ENCODE measurements around the gene CAPZB.

Gene CAPZB

DNA sequence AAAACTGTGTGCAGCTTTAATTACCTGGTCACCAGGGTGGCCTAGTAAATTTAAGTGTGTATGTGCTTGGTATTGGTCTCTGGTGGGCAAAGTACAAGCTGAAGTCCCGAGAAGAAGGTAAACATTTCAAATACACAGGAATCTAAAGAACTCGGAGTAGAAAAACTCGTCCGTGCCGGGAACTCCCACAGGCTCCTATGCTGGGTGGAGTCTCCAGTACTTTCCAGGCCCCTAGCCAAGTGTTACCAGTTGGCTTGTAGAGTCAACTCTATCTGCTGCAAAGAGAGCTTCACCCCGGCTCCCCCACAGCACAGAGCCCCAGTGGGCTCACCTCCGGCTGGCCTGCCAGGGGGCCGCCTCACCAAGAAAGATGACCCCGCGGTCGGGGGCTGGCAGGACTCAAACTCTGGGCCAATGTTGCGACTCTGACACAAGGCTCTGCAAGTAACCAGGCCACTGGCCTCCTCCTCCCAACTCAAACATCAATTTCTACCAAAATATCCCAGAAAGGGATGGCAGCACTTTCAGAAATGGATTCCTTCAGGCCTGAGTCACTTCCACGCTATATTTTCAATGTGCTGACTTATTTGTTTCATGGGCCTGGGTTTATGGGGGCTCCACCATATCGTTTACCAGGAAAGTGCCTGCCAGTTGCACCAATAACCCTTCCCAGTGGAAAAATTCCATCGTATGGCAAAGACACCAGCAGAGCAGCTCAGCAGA lies 99.3 kb downstream of the CAPZB start:
- Histone ChIP-seq H3K79me2 (ENCODE audit: insufficient read depth, low read length) (peaks cover 55% of the 10 kb centered on the region), H3K36me3 (ENCODE audit: insufficient read depth, low read length) (peaks cover 47% of the 10 kb centered on the region; the same call in 1 of the 2 replicates), H3F3A (ENCODE audit: low read depth) (peaks cover 6% of the 10 kb centered on the region; the same call in 1 of the 2 replicates), H2AFZ (ENCODE audit: low read length) (no peak overlapping the region), H3K9ac (ENCODE audit: low read depth, low read length, poor library complexity, severe bottlenecking) (no peak overlapping the region), H3K4me3 (ENCODE audit: low read length, poor library complexity, severe bottlenecking) (no peak overlapping the region), H3K27me3 (ENCODE audit: insufficient read depth, low read length, poor library complexity, severe bottlenecking) (no peaks in the 10 kb centered on the region), H3K4me2 (ENCODE audit: low read depth, low read length, poor library complexity, severe bottlenecking) (no peak overlapping the region), H3K4me1 (ENCODE audit: insufficient read depth, low read length, poor library complexity, severe bottlenecking) (peaks cover 30% of the 10 kb centered on the region), H3K9me2 (replicated peaks; ENCODE audit: low read depth, low read length) (no peaks in the 10 kb centered on the region), H4K20me1 (ENCODE audit: insufficient read depth, low read length, poor library complexity, severe bottlenecking) (peaks cover 60% of the 10 kb centered on the region), H3K9me3 (ENCODE audit: insufficient read depth, low read depth, low read length) (no peaks in the 10 kb centered on the region)
- TF ChIP-seq EZH2phosphoT487 (IDR thresholded peaks at IDR 0.05; ENCODE audit: borderline replicate concordance) = no peak

DNA sequence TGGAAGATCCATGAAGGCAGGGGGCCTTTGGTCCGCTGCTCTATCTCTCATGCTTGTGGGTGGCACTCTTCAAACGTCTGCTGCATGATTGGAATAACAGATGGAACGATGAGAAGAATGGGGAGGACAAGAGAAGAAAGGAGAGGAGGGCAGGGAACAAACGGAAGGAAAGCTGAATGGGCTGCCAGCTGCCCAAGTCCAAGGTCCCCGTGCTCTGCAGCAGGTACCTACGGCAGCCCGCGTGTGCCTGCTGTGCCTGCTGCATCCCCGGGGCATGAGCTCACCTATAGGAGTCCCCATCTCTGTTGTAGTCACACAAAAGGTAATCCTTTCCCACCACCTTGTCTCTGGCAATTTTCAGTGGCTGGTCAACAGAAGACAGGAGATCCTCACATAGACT lies 100.1 kb downstream of the CAPZB start:
- H4K20me1 ChIP-seq (ENCODE audit: insufficient read depth, low read length, poor library complexity, severe bottlenecking) = peaks cover 54% of the 10 kb centered on the region
- no peak overlapping the region for H3K4me2 ChIP-seq (ENCODE audit: low read depth, low read length, poor library complexity, severe bottlenecking)
- H3K27me3 ChIP-seq (ENCODE audit: insufficient read depth, low read length, poor library complexity, severe bottlenecking) = no peaks in the 10 kb centered on the region
- no peak for TF ChIP-seq EZH2phosphoT487 (IDR thresholded peaks at IDR 0.05; ENCODE audit: borderline replicate concordance)
- no peak for TF ChIP-seq CTCF (conservative IDR thresholded peaks at IDR 0.05; ENCODE audit: low read length)
- H2AFZ ChIP-seq (ENCODE audit: low read length) = no peak overlapping the region
- H3K4me3 ChIP-seq (ENCODE audit: low read length, poor library complexity, severe bottlenecking) = no peak overlapping the region
- H3K9ac ChIP-seq (ENCODE audit: low read depth, low read length, poor library complexity, severe bottlenecking) = no peak overlapping the region
- no peaks in the 10 kb centered on the region for H3F3A ChIP-seq (ENCODE audit: low read depth)
- H3K79me2 ChIP-seq (ENCODE audit: insufficient read depth, low read length) = peaks cover 50% of the 10 kb centered on the region
- peaks cover 24% of the 10 kb centered on the region for H3K4me1 ChIP-seq (ENCODE audit: insufficient read depth, low read length, poor library complexity, severe bottlenecking)
- no peaks in the 10 kb centered on the region for H3K9me3 ChIP-seq (ENCODE audit: insufficient read depth, low read depth, low read length)
- peaks cover 51% of the 10 kb centered on the region; the same call in 1 of the 2 replicates for H3K36me3 ChIP-seq (ENCODE audit: insufficient read depth, low read length)
- no peaks in the 10 kb centered on the region for H3K9me2 ChIP-seq (replicated peaks; ENCODE audit: low read depth, low read length)

- Histone ChIP-seq H3K9me3 (ENCODE audit: insufficient read depth, low read depth, low read length) (no peaks in the 10 kb centered on the region), H3K27me3 (ENCODE audit: insufficient read depth, low read length, poor library complexity, severe bottlenecking) (no peaks in the 10 kb centered on the region), H3K4me1 (ENCODE audit: insufficient read depth, low read length, poor library complexity, severe bottlenecking) (peaks cover 20% of the 10 kb centered on the region), H3K36me3 (ENCODE audit: insufficient read depth, low read length) (peaks cover 56% of the 10 kb centered on the region; the same call in 1 of the 2 replicates), H3F3A (ENCODE audit: low read depth) (no peaks in the 10 kb centered on the region), H3K9ac (ENCODE audit: low read depth, low read length, poor library complexity, severe bottlenecking) (no peak overlapping the region), H3K4me2 (ENCODE audit: low read depth, low read length, poor library complexity, severe bottlenecking) (no peak overlapping the region), H3K9me2 (replicated peaks; ENCODE audit: low read depth, low read length) (no peaks in the 10 kb centered on the region), H2AFZ (ENCODE audit: low read length) (no peak overlapping the region), H4K20me1 (ENCODE audit: insufficient read depth, low read length, poor library complexity, severe bottlenecking) (peaks cover 49% of the 10 kb centered on the region), H3K4me3 (ENCODE audit: low read length, poor library complexity, severe bottlenecking) (no peak overlapping the region), H3K79me2 (ENCODE audit: insufficient read depth, low read length) (peaks cover 46% of the 10 kb centered on the region)
- TF ChIP-seq EZH2phosphoT487 (IDR thresholded peaks at IDR 0.05; ENCODE audit: borderline replicate concordance) (no peak), CTCF (conservative IDR thresholded peaks at IDR 0.05; ENCODE audit: low read length) (no peak)
Measured at GRCh38 chr1:19384772-19385187, 100.6 kb downstream of the CAPZB start.

Measured in Loucy (cell line).